ENCODE measurements around the gene FAM222A. TPM values are rescaled to one million over a fixed set of nuclear protein-coding genes. Genes with fewer than 3 reads are reported as not detected.

The FAM222A gene
- total and polyA plus RNA-seq, 2 of the 8 experiments (the other 6 are each of a cell fraction or from before 2014, with no cell fraction given) = 0.94 to 1.1 TPM

DNA sequence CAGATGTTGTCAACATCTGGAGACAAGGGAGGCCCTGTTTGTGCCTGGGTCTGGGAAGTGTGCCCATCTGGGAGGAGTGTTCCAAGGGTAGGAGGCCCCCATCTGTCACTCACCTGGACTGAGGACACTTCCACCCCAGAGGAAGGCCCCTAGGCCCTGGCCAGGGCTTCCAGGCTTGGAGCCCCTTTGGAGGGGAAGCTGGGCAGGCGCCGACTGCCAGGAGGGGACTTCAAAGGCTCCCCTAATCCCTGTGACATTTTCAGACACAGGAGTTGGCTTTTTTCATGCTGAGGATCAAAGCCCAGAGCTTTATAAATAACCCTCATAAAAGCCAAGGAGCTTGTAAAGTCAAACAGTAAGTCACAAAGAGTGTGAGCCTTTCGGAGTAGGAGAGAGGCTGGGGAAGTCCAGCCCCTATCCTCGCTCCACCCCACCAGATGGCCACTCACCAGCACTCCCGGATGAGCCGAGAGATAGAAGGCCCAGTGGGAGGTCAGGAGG is 17.6 kb upstream of the FAM222A start:
- Histone ChIP-seq H3K23me2 (ENCODE audit: low read depth, low read length) (0 out of 2 replicates have a peak, but pooled peaks cover 1% of the 10 kb centered on the region), H3K9ac (replicated peaks in 1 of 4; ENCODE audit: extremely low read depth in 1 of 4, low read depth in 3 of 4, low read length in 3 of 4) (no peak overlapping the region), H4K20me1 (replicated peaks in 1 of 2; ENCODE audit: control insufficient read depth in 1 of 2, insufficient read depth in 2 of 2, low read length in 2 of 2) (no peaks in the 10 kb centered on the region), H2BK15ac (ENCODE audit: low read length) (no peak overlapping the region), H3K4me2 (ENCODE audit: insufficient read depth in 1 of 2, low read depth in 2 of 2, low read length in 2 of 2) (no peak overlapping the region), H2BK120ac (replicated peaks; ENCODE audit: low read depth, low read length) (no peak overlapping the region), H3K36me3 (ENCODE audit: control insufficient read depth in 2 of 4, insufficient read depth in 4 of 4, low read length in 3 of 4) (no peaks in the 10 kb centered on the region), H3K27ac (ENCODE audit: low read depth, low read length) (no peak overlapping the region), H3K4me3 (ENCODE audit: extremely low read depth in 1 of 4, insufficient read depth in 2 of 4, low read depth in 3 of 4, low read length in 4 of 4) (no peak overlapping the region), H3K23ac (ENCODE audit: insufficient read length) (no peak overlapping the region), H4K5ac (ENCODE audit: insufficient read length, low read depth, low read length) (no peak overlapping the region), H3K9me3 (ENCODE audit: insufficient read depth in 2 of 2, low read depth in 1 of 2, low read length in 1 of 2) (no peaks in the 10 kb centered on the region), H2AFZ (ENCODE audit: low read length) (no peak overlapping the region), H2AK5ac (ENCODE audit: low read depth, low read length) (no peak overlapping the region), H3K4me1 (replicated peaks in 1 of 4; ENCODE audit: control insufficient read depth in 3 of 4, insufficient read depth in 4 of 4, low read length in 3 of 4) (peaks cover 0 to 5% (median 3%) of the 10 kb centered on the region in 4 experiments; a peak in 3 of 7 replicates), H4K91ac (replicated peaks; ENCODE audit: insufficient read length, low read length) (no peak overlapping the region), H3K14ac (ENCODE audit: insufficient read length) (no peak overlapping the region), H4K8ac (ENCODE audit: extremely low read depth, insufficient read depth, low read length) (no peak overlapping the region), H2BK12ac (ENCODE audit: low read depth, low read length) (no peak overlapping the region), H2BK20ac (ENCODE audit: low read length) (no peak overlapping the region), H3K27me3 (replicated peaks in 1 of 4; ENCODE audit: control insufficient read depth in 3 of 4, extremely low read depth in 1 of 4, insufficient read depth in 3 of 4, low read length in 3 of 4) (no peaks in the 10 kb centered on the region), H3K79me2 (ENCODE audit: control insufficient read depth in 1 of 2, insufficient read depth in 2 of 2, low read length in 2 of 2) (no peaks in the 10 kb centered on the region), H3K18ac (ENCODE audit: extremely low read depth, low read length) (no peak overlapping the region), H2BK5ac (ENCODE audit: low read depth, low read length) (no peak overlapping the region), H3K79me1 (ENCODE audit: low read depth, low read length) (no peaks in the 10 kb centered on the region), H3K4ac (replicated peaks; ENCODE audit: insufficient read length, low read depth, low read length) (no peak overlapping the region), H3K56ac (replicated peaks; ENCODE audit: insufficient read length, low read depth, low read length) (no peak overlapping the region)
- no peak for DNase-seq (ENCODE audit: low read depth in 1 of 2, low spot score in 2 of 2)
- ChIA-PET POLR2A (ENCODE audit: partially characterized antibody) (interaction anchor here (0.6 kb wide), 1 partner anchor 1480 kb away, joined by 3 read pairs; no protein-coding TSS in a partner anchor), CTCF (ENCODE audit: partially characterized antibody) (interaction anchor here (0.7 to 2.2 kb wide), 7 partner anchors 13 to 97 kb away, joined by 3 to 8 read pairs (median 3); no protein-coding TSS in a partner anchor)
- TF ChIP-seq CHD2 (IDR thresholded peaks at IDR 0.05; ENCODE audit: low read length) (no peak), MAFK (IDR thresholded peaks at IDR 0.05; ENCODE audit: low read depth, low read length) (no peak), SIX5 (IDR thresholded peaks at IDR 0.05; ENCODE audit: low read depth, low read length) (no peak), TEAD4 (IDR thresholded peaks at IDR 0.05; ENCODE audit: low read depth, low read length) (no peak), RFX5 (IDR thresholded peaks at IDR 0.05; ENCODE audit: borderline replicate concordance, low read depth, low read length) (no peak), SIN3A (conservative IDR thresholded peaks at IDR 0.05 in 1 of 2, IDR thresholded peaks at IDR 0.05 in 1 of 2; ENCODE audit: low read depth in 1 of 2, low read length in 2 of 2) (no peak), GTF2F1 (IDR thresholded peaks at IDR 0.05; ENCODE audit: borderline replicate concordance, low read depth, low read length) (no peak), KDM1A (IDR thresholded peaks at IDR 0.05; ENCODE audit: borderline replicate concordance, low read length) (no peak)
- TF ChIP-seq, protein P1, sequence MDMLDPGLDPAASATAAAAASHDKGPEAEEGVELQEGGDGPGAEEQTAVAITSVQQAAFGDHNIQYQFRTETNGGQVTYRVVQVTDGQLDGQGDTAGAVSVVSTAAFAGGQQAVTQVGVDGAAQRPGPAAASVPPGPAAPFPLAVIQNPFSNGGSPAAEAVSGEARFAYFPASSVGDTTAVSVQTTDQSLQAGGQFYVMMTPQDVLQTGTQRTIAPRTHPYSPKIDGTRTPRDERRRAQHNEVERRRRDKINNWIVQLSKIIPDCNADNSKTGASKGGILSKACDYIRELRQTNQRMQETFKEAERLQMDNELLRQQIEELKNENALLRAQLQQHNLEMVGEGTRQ (IDR thresholded peaks at IDR 0.05; ENCODE audit: low read length) = no peak
- 73% methylated on average over 6 of the region's 6 CpGs; no CpG with 5 or more reads in 1 of the 2 experiments for WGBS, 2 experiments (ENCODE audit: extremely low coverage in 1 of 2, insufficient coverage in 1 of 2, insufficient read length in 1 of 2, insufficient replicate concordance in 2 of 2, low coverage in 1 of 2, low lambda C conversion rate in 2 of 2, missing lambda C conversion rate in 1 of 2)
- FAIRE-seq = no peak
